ENCODE measurements around the gene SPDYE16. TPM values are rescaled to one million over a fixed set of nuclear protein-coding genes. Genes with fewer than 3 reads are reported as not detected.

The SPDYE16 gene, protein sequence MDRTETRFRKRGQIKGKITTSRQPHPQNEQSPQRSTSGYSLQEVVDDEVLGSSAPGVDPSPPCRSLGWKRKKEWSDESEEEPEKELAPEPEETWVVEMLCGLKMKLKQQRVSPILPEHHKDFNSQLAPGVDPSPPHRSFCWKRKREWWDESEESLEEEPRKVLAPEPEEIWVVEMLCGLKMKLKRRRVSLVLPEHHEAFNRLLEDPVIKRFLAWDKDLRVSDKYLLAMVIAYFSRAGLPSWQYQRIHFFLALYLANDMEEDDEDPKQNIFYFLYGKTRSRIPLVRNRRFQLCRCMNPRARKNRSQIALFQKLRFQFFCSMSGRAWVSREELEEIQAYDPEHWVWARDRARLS
- not detected in 2 replicates for total RNA-seq

DNA sequence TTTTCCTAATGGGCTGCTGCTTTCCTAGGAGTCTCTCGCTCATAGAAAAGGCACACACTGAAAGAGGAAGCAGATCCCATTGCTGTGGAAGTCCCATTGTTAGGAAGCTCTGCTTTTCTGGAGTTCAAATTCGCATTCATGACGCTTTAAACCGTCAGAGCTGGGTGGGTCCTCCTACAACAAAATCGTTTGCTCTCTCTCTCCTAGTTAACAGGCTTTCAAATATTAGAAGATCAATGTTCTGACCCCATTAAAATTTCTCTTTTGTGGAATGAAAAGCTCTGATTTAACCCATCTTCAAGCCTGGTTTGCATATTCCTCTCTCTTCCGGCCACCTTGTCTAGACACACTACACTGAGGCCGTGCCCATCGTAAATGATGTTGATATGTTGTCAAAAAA is at the start of gene SPDYE16:
TSS of gene SPDYE16 (minus strand) at position 101 of the 400 bp plus-strand sequence. CDS start 1,838 bp downstream, outside the sequence.

DNA sequence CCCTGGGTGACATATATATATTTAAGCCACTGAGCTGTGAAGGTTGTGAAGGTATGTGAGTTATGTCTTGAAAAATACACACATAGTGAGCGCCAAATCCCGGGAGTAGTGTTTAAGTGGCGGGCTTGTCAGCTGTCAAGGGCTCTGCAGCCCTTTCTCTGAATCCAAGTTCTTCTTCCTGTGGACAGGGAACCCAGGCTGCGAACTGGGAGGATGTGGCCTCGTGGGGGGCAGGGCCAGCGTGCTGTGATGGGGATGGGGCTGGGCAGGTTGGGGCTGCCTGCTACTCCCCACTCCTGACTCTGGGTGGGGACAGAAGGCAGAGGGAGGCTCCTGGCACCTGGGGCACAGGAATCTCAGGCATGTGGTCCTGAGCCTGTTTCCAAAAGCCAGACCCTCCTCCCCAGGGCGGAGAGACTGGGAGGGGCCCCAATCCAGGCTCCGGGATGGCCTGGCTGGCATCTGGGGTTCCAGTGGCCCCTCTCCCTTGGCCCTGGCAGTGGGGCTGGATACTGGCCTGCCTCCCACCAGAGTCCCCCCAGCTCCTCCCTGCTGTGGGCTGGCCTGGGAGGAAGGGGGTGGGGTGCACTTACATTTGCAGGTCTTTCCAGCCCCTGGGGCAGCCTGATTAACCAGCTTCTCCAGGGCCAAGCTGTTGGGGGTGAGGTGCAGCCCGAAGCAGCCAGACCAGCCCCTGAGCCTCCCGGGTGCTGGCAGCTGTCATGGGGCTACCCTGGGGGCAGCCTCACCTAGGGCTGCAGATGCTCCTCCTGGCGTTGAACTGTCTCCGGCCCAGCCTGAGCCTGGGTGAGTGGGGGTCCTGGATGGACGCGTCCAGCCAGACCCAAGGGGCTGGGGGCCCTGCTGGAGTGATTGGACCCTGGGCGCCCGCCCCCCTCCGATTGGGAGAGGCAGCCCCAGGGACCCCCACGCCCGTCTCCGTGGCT is 32.9 kb downstream of the SPDYE16 start, which contains the start of gene UPK3B:
TSS of gene UPK3B (plus strand) at position 622 of the 947 bp plus-strand sequence. CDS start at position 723, 101 bp downstream.

Other genes starting within 250 kb of the SPDYE16 start
- 306 and 368 TPM in 2 replicates for gene HSPB1, start 240.6 kb downstream of the SPDYE16 start, total RNA-seq
- gene YWHAG, start 184.3 kb downstream of the SPDYE16 start, total RNA-seq: 59.4 and 80.5 TPM in 2 replicates
- gene SSC4D, start 133.6 kb downstream of the SPDYE16 start, total RNA-seq: 0.16 and 0.18 TPM in 2 replicates
- gene ZP3, start 118.3 kb downstream of the SPDYE16 start, total RNA-seq: 0.54 and 2.3 TPM in 2 replicates
- gene DTX2, start 81.6 kb downstream of the SPDYE16 start, total RNA-seq: 9.9 and 12.8 TPM in 2 replicates
- gene UPK3B, start 32.7 kb downstream of the SPDYE16 start, total RNA-seq: not detected in 2 replicates
- 4.2 TPM in 2 replicates for gene POMZP3, start 84.0 kb upstream of the SPDYE16 start, total RNA-seq

All from cardiac atrium fibroblast (primary cell).